SK-N-SH (cell line): ENCODE measurements around the gene CDH13. TPM values are rescaled to one million over a fixed set of nuclear protein-coding genes. Genes with fewer than 3 reads are reported as not detected.

Experiments
- CTCF ChIA-PET: fragments of 300-600, 350-600 bp; formaldehyde crosslinking; extraction: SDS; loops from one replicate; lab custom pipeline; 2021; lab: Yijun Ruan, JAX
- POLR2A ChIA-PET: fragments of 350-600 bp; sonication (Branson Sonifier 250); formaldehyde crosslinking; extraction: SDS; loops from one replicate; lab custom pipeline; 2020; ENCODE audit warnings: antibody characterized with exemption, inconsistent platforms; lab: Yijun Ruan, JAX
- DNase-seq: peaks from one replicate; pipeline ENCODE4 v3.0.0; 2012
- H2AFZ ChIP-seq: fragments of 200-600 bp; sonication (generic); 2 replicates; pipeline ENCODE4 v1.8.1; 2016; ENCODE audit warnings: antibody characterized with exemption, mild to moderate bottlenecking, low read depth
- H3F3A ChIP-seq: fragments of 200-600 bp; sonication (generic); replicated peaks from 2 replicates; pipeline ENCODE3; 2016; ENCODE audit warnings: antibody characterized with exemption, mild to moderate bottlenecking; ENCODE audit not compliant: insufficient read depth
- H3K27ac ChIP-seq, 2 experiments: fragments of 200-500 bp in 1 of 2; fragments of 200-600 bp in 1 of 2; sonication (Bioruptor generic) in 1 of 2; sonication (generic), shearing (Covaris generic) in 1 of 2; 2 replicates each; pipeline versions ENCODE4 v1.5.1 to v1.6.1; 2014 to 2016; ENCODE audit warnings: low read depth in 2 of 2, inconsistent platforms in 1 of 2, low read length in 1 of 2, mild to moderate bottlenecking in 1 of 2, mixed read lengths in 1 of 2
- H3K27me3 ChIP-seq: fragments of 200-600 bp; sonication (generic), shearing (Covaris generic); 2 replicates; pipeline ENCODE4 v1.6.1; 2016; ENCODE audit warnings: mixed run types; ENCODE audit not compliant: insufficient read depth
- H3K36me3 ChIP-seq, 2 experiments: fragments of 200-500 bp in 1 of 2; fragments of 200-600 bp in 1 of 2; sonication (Bioruptor generic) in 1 of 2; sonication (generic) in 1 of 2; replicated peaks in 1 of 2; 2 replicates each; pipeline versions ENCODE3 to v1.5.1; 2014 to 2016; ENCODE audit warnings: low read length in 1 of 2, mild to moderate bottlenecking in 1 of 2; ENCODE audit not compliant: insufficient read depth in 2 of 2, control insufficient read depth in 1 of 2
- H3K4me1 ChIP-seq, 2 experiments: fragments of 200-500 bp in 1 of 2; fragments of 200-600 bp in 1 of 2; sonication (Bioruptor generic) in 1 of 2; sonication (generic), shearing (Covaris generic) in 1 of 2; 2 replicates each; pipeline versions ENCODE4 v1.5.1 to v1.6.1; 2014 to 2016; ENCODE audit warnings: low read depth in 1 of 2, low read length in 1 of 2, mixed run types in 1 of 2; ENCODE audit not compliant: insufficient read depth in 2 of 2, control insufficient read depth in 1 of 2
- H3K4me2 ChIP-seq: fragments of 200-600 bp; sonication (generic), shearing (Covaris generic); 2 replicates; pipeline ENCODE4 v1.6.1; 2017; ENCODE audit warnings: mixed run types
- H3K4me3 ChIP-seq, 2 experiments: fragments of 200-500 bp in 1 of 2; fragments of 200-600 bp in 1 of 2; sonication (Bioruptor generic) in 1 of 2; sonication (generic), shearing (Covaris generic) in 1 of 2; 2 replicates each; pipeline versions ENCODE4 v1.5.1 to v1.8.1; 2014 to 2016; ENCODE audit warnings: low read depth in 2 of 2, inconsistent platforms in 1 of 2, low read length in 1 of 2, mild to moderate bottlenecking in 1 of 2, mixed read lengths in 1 of 2, moderate library complexity in 1 of 2
- H3K79me2 ChIP-seq: fragments of 200-600 bp; sonication (generic); 2 replicates; pipeline ENCODE4 v1.8.1; 2017; ENCODE audit warnings: mild to moderate bottlenecking; ENCODE audit not compliant: insufficient read depth
- H3K9ac ChIP-seq: fragments of 200-600 bp; sonication (generic); 2 replicates; pipeline ENCODE4 v1.6.1; 2017; ENCODE audit warnings: mixed run types
- H3K9me2 ChIP-seq: fragments of 200-600 bp; sonication (generic); 2 replicates; pipeline ENCODE4 v1.6.1; 2017; ENCODE audit warnings: mixed run types
- H3K9me3 ChIP-seq: fragments of 200-600 bp; sonication (generic); 2 replicates; pipeline ENCODE4 v1.6.1; 2017; ENCODE audit warnings: mixed run types, mild to moderate bottlenecking, moderate library complexity
- H4K20me1 ChIP-seq: fragments of 200-600 bp; sonication (generic); 2 replicates; pipeline ENCODE4 v1.6.1; 2017; ENCODE audit warnings: mild to moderate bottlenecking, mixed run types; ENCODE audit not compliant: insufficient read depth
- CHD2 ChIP-seq: fragments of 150-350 bp; IDR thresholded peaks from 2 replicates; pipeline ENCODE4 v1.6.1; 2018; ENCODE audit warnings: low read length; ENCODE audit not compliant: partially characterized antibody
- ELF1 ChIP-seq: IDR thresholded peaks from 2 replicates; pipeline ENCODE4 v1.4.0; 2012
- EZH2phosphoT487 ChIP-seq: fragments of 200-600 bp; sonication (generic); IDR thresholded peaks from 2 replicates; pipeline ENCODE4 v1.6.1; 2017; ENCODE audit warnings: low read depth, mixed run types, mild to moderate bottlenecking, antibody characterized with exemption, moderate library complexity, borderline replicate concordance
- FOSL2 ChIP-seq: IDR thresholded peaks from 2 replicates; pipeline ENCODE4 v1.4.0; 2012; ENCODE audit warnings: low read depth, mild to moderate bottlenecking, moderate library complexity, borderline replicate concordance
- GATA2 ChIP-seq: sonication (generic); formaldehyde crosslinking; IDR thresholded peaks from 2 replicates; pipeline ENCODE4 v1.5.0; 2020; ENCODE audit warnings: mild to moderate bottlenecking, missing genetic modification reagents
- JUND ChIP-seq: IDR thresholded peaks from 2 replicates; pipeline ENCODE4 v1.4.0; 2012
- MXI1 ChIP-seq: IDR thresholded peaks from 2 replicates; pipeline ENCODE4 v1.6.1; 2012; ENCODE audit warnings: mild to moderate bottlenecking, low read depth, low read length, improper control_type of control experiment
- NFIC ChIP-seq: IDR thresholded peaks from 2 replicates; pipeline ENCODE4 v1.4.0; 2012; ENCODE audit warnings: borderline replicate concordance
- NRF1 ChIP-seq: IDR thresholded peaks from 2 replicates; pipeline ENCODE4 v1.6.1; 2012; ENCODE audit warnings: low read depth, mild to moderate bottlenecking, low read length
- RXRA ChIP-seq: IDR thresholded peaks from 2 replicates; pipeline ENCODE4 v1.4.0; 2012; ENCODE audit warnings: low read depth, mild to moderate bottlenecking, borderline replicate concordance
- USF1 ChIP-seq: IDR thresholded peaks from 2 replicates; pipeline ENCODE4 v1.4.0; 2012; ENCODE audit warnings: low read depth, borderline replicate concordance
- YY1 ChIP-seq: IDR thresholded peaks from 2 replicates; pipeline ENCODE4 v1.4.0; 2012; ENCODE audit warnings: low read depth, mild to moderate bottlenecking
- WGBS: methylation state at CpG from one replicate; pipeline ENCODE4 v1.1.6; 2017; ENCODE audit warnings: low lambda C conversion rate; 5-methylcytosine and 5-hydroxymethylcytosine counted together
- polyA plus RNA-seq, 3 experiments: library from polyadenylated mRNA; depleted of rRNA; stranded (reverse); fragments of >200 nt; gene quantifications; 2 replicates each; pipeline ENCODE4 v1.2.3, GENCODE V29; 2012
- TF ChIP-seq, protein P1 (sequence below): IDR thresholded peaks from 2 replicates; pipeline ENCODE4 v1.4.0; 2012; ENCODE audit warnings: low read depth
- TF ChIP-seq, protein P2 (sequence below): fragments of 200-600 bp; sonication (generic); IDR thresholded peaks from 2 replicates; pipeline ENCODE4 v1.6.1; 2017; ENCODE audit warnings: antibody characterized with exemption, mild to moderate bottlenecking, moderate library complexity
- TF ChIP-seq, protein P3 (sequence below): fragments of 150-350 bp; IDR thresholded peaks from 2 replicates; pipeline ENCODE4 v1.6.1; 2017; ENCODE audit warnings: antibody characterized with exemption, low read length, low read depth, borderline replicate concordance
- TF ChIP-seq, protein P4 (sequence below): IDR thresholded peaks from 2 replicates; pipeline ENCODE4; 2012

CDH13 gene
- polyA plus RNA-seq, 1 of the 3 experiments (the other 2 are of a cell fraction), result 93.0 TPM

GRCh38 chr16:83609178-83609577 is 982.4 kb downstream of the CDH13 start:
- Histone ChIP-seq H3K79me2 (no peaks in the 10 kb centered on the region), H3K36me3 (peaks cover 0 to 5% of the 10 kb centered on the region in 2 experiments), H3K9me2 (no peaks in the 10 kb centered on the region), H3F3A (no peaks in the 10 kb centered on the region), H2AFZ (no peak overlapping the region), H3K4me2 (no peak overlapping the region), H3K27ac (no peak overlapping the region), H3K4me1 (no peaks in the 10 kb centered on the region), H3K9ac (no peak overlapping the region), H4K20me1 (no peaks in the 10 kb centered on the region), H3K27me3 (no peaks in the 10 kb centered on the region), H3K9me3 (peaks cover 8% of the 10 kb centered on the region), H3K4me3 (no peak overlapping the region)
- CTCF ChIA-PET, result interaction anchor here (0.9 kb wide), 1 partner anchor 15 kb away, joined by 3 read pairs; no protein-coding TSS in a partner anchor
- TF ChIP-seq, protein P1, sequence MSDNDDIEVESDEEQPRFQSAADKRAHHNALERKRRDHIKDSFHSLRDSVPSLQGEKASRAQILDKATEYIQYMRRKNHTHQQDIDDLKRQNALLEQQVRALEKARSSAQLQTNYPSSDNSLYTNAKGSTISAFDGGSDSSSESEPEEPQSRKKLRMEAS, result no peak
- TF ChIP-seq RXRA, result no peak
- TF ChIP-seq USF1, result no peak
- no peak for TF ChIP-seq JUND
- TF ChIP-seq EZH2phosphoT487, result no peak
- no peak for TF ChIP-seq FOSL2
- no peak for TF ChIP-seq GATA2 (CRISPR knock-in tag)
- TF ChIP-seq NFIC, result no peak
- TF ChIP-seq, protein P2, sequence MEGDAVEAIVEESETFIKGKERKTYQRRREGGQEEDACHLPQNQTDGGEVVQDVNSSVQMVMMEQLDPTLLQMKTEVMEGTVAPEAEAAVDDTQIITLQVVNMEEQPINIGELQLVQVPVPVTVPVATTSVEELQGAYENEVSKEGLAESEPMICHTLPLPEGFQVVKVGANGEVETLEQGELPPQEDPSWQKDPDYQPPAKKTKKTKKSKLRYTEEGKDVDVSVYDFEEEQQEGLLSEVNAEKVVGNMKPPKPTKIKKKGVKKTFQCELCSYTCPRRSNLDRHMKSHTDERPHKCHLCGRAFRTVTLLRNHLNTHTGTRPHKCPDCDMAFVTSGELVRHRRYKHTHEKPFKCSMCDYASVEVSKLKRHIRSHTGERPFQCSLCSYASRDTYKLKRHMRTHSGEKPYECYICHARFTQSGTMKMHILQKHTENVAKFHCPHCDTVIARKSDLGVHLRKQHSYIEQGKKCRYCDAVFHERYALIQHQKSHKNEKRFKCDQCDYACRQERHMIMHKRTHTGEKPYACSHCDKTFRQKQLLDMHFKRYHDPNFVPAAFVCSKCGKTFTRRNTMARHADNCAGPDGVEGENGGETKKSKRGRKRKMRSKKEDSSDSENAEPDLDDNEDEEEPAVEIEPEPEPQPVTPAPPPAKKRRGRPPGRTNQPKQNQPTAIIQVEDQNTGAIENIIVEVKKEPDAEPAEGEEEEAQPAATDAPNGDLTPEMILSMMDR, result no peak
- TF ChIP-seq CHD2, result no peak
- TF ChIP-seq, protein P3, sequence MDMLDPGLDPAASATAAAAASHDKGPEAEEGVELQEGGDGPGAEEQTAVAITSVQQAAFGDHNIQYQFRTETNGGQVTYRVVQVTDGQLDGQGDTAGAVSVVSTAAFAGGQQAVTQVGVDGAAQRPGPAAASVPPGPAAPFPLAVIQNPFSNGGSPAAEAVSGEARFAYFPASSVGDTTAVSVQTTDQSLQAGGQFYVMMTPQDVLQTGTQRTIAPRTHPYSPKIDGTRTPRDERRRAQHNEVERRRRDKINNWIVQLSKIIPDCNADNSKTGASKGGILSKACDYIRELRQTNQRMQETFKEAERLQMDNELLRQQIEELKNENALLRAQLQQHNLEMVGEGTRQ, result no peak
- no peak for TF ChIP-seq YY1
- no peak for TF ChIP-seq NRF1
- TF ChIP-seq MXI1, result no peak
- no peak for TF ChIP-seq ELF1
- TF ChIP-seq, protein P4, sequence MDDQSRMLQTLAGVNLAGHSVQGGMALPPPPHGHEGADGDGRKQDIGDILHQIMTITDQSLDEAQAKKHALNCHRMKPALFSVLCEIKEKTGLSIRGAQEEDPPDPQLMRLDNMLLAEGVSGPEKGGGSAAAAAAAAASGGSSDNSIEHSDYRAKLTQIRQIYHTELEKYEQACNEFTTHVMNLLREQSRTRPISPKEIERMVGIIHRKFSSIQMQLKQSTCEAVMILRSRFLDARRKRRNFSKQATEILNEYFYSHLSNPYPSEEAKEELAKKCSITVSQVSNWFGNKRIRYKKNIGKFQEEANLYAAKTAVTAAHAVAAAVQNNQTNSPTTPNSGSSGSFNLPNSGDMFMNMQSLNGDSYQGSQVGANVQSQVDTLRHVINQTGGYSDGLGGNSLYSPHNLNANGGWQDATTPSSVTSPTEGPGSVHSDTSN, result no peak
- POLR2A ChIA-PET, result interaction anchor here (0.9 kb wide), 1 partner anchor 171 kb away, joined by 3 read pairs; no protein-coding TSS in a partner anchor
- DNase-seq, result no peak
- 47% methylated on average over 4 of the region's 4 CpGs for WGBS
